ENCODE measurements around the gene LPAR2.

Gene LPAR2

DNA sequence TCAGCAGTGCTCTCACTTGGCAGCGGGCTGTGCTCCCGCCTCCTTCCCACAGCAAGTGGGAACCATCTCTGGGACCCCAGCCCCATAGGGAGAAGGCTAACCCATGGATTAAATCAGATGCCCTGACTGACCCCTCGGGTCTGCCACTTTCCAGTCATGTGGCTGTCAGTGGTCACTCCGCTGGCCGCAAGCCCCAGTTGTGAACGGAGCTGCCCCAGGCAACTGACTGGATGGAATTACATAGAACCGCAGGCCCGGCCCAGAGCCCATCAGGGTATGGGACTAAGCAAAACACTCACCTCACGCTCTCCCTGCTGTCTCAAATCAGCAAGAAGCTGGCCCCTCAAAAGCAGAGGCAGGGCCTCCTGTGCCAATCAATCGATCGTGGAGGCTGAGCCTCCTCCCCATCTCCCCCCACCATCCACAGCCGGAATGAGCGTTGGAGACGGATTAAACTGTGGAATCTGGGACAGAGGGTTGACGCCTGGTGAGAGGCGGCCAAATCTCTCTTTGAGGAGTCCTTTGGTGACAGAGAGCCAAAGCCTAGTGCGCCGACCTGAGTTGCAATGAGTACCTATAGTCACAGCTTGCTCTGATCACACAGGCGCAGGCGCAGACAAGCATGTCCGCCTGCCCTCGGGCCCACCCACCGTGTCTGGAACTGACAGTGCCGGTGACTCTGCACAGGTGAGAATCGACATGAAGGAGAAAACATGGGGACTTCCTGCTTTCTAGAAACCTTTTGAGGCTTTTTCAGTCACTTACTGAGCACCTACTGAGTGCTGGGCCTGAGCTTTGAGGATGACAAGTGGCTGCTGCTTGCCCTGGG, 48.3 kb downstream of the LPAR2 start:
- TF ChIP-seq, protein P1, sequence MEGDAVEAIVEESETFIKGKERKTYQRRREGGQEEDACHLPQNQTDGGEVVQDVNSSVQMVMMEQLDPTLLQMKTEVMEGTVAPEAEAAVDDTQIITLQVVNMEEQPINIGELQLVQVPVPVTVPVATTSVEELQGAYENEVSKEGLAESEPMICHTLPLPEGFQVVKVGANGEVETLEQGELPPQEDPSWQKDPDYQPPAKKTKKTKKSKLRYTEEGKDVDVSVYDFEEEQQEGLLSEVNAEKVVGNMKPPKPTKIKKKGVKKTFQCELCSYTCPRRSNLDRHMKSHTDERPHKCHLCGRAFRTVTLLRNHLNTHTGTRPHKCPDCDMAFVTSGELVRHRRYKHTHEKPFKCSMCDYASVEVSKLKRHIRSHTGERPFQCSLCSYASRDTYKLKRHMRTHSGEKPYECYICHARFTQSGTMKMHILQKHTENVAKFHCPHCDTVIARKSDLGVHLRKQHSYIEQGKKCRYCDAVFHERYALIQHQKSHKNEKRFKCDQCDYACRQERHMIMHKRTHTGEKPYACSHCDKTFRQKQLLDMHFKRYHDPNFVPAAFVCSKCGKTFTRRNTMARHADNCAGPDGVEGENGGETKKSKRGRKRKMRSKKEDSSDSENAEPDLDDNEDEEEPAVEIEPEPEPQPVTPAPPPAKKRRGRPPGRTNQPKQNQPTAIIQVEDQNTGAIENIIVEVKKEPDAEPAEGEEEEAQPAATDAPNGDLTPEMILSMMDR (IDR thresholded peaks at IDR 0.05) = no peak

DNA sequence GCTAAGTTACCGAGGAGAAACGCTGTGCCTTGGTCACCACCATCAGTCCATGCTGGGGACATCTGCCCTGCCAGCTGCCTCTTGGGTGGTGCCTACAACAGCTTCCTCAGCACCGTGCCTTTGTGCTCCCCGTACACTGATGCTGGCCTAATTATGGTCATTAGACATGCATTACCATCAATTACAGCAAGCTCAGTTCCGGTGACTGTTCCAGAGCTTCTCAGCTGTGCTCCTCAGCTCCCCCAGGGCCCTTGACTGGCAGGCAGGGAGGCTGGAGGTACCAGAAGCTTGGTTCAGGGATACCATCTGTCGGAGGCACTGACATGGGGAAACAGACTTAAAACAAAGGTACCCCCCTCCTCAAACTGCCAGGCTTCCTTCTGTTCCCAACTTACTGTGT, 49.8 kb downstream of the LPAR2 start:
- TF ChIP-seq, protein P1 (IDR thresholded peaks at IDR 0.05) = no peak

DNA sequence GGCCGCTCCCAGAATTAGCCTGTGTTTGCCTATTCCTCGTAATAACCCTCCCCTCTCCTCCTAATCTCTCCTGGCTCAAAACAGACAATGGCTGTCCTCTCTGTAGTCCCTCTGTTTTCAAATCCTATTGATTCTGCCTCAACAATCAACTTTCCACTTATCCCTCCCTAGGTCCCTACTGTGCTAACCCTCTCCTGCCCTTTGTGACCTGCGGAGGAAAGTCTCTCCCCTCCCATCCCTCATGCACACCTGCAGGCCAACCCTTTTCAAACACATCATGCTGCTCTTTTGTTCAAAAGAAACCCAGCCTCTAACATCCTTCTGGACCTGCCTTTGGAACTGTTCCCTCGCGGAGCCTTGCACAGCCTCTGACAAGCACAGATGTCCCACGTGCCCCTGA, 52.6 kb downstream of the LPAR2 start:
- TF ChIP-seq, protein P1 (IDR thresholded peaks at IDR 0.05) = no peak
